Prostate gland (tissue), 2 donors: ENCODE results near the gene TSPAN3. TPM values are rescaled to one million over a fixed set of nuclear protein-coding genes. Genes with fewer than 3 reads are reported as not detected.

Source experiments
- DNase-seq: peaks from one replicate; pipeline ENCODE4 v3.0.0-alpha.2; 2019; ENCODE audit warnings: low spot score
- H3K27ac ChIP-seq, 2 donors: fragments of 200-600 bp; sonication (generic); 2 replicates each; pipeline ENCODE4 v1.5.1; 2017 to 2019
- H3K27me3 ChIP-seq: fragments of 200-600 bp; sonication (generic); replicated peaks from 2 replicates; pipeline ENCODE4 v1.5.1; 2019; ENCODE audit not compliant: insufficient read depth
- H3K36me3 ChIP-seq, 2 donors: fragments of 200-600 bp; sonication (generic); 1 replicate in 1 of 2; 2 replicates in 1 of 2; pipeline versions ENCODE4 v1.5.1 to v1.8.1; 2017 to 2019
- H3K4me1 ChIP-seq: fragments of 200-600 bp; sonication (generic); replicated peaks from 2 replicates; pipeline ENCODE4 v1.5.1; 2019
- H3K4me3 ChIP-seq, 2 donors: fragments of 200-600 bp; sonication (generic); 2 replicates each; pipeline ENCODE4 v1.5.1; 2017 to 2019
- H3K9me3 ChIP-seq: fragments of 200-600 bp; sonication (generic); 2 replicates; pipeline ENCODE4 v1.5.1; 2017
- POLR2A ChIP-seq: fragments of 450-650 bp; IDR thresholded peaks from one replicate; pipeline ENCODE4 v1.6.1; 2016; ENCODE audit warnings: antibody characterized with exemption, mild to moderate bottlenecking
- POLR2AphosphoS5 ChIP-seq: sonication (generic); formaldehyde crosslinking; IDR thresholded peaks from one replicate; pipeline ENCODE4 v1.6.1; 2017; ENCODE audit warnings: antibody characterized with exemption
- WGBS: methylation state at CpG from one replicate; pipeline ENCODE4 v1.1.5; 2018; 5-methylcytosine and 5-hydroxymethylcytosine counted together
- intact Hi-C: fragments of 100-400 bp; cut with DNase I; formaldehyde crosslinking; loops from one replicate; pipeline ENCODE4 v1.14.2; 2022
- total RNA-seq, 2 donors: library from RNA; depleted of rRNA; stranded (reverse); fragments of >200 nt; gene quantifications; one replicate each; pipeline ENCODE4 v1.1.0, GENCODE V29; 2016
- TF ChIP-seq, protein P1 (sequence below), 4 experiments: fragments of 200-600 bp in 2 of 4; fragments of 450-650 bp in 2 of 4; sonication (generic) in 2 of 4; IDR thresholded peaks; 1 replicate in 3 of 4; 2 replicates in 1 of 4; pipeline ENCODE4 v1.5.1; 2016 to 2019; ENCODE audit warnings: antibody characterized with exemption in 4 of 4, mild to moderate bottlenecking in 2 of 4, moderate library complexity in 2 of 4

TSPAN3 gene
- total RNA-seq, 2 donors from 2014 or later = 234 to 238 TPM

DNA sequence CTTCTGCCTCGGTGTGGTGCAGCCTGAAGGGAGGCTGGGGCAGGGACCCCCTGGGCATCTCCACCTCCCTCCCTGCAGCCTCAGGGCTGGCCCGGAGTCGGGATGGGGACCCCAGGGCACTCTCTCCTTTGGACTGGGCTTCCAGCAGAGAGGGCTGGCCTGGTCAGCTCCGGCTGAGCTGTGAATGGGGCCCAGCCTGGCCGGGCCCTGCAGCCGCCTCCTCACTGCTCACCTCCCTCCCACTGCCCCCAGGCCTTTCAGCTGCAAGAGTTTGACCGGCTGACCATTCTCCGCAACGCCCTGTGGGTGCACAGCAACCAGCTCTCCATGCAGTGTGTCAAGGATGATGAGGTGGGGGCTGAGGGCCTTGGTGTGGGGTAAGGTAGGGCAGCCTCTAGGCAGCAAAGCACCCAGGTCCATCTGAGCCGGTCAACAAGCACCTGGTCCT, 40.0 kb downstream of the TSPAN3 start:
- no peak for DNase-seq
- Histone ChIP-seq H3K9me3 (no peaks in the 10 kb centered on the region), H3K36me3 (no peaks in the 10 kb centered on the region), H3K4me1 (no peaks in the 10 kb centered on the region), H3K4me3 (no peak overlapping the region), H3K27ac (no peak overlapping the region), H3K27me3 (peaks cover 3% of the 10 kb centered on the region)
- 73% methylated on average over 8 of the region's 10 CpGs for WGBS
- intact Hi-C loops = no loop called here
- no peak for TF ChIP-seq POLR2A
- no peak for TF ChIP-seq POLR2AphosphoS5
- TF ChIP-seq, protein P1, sequence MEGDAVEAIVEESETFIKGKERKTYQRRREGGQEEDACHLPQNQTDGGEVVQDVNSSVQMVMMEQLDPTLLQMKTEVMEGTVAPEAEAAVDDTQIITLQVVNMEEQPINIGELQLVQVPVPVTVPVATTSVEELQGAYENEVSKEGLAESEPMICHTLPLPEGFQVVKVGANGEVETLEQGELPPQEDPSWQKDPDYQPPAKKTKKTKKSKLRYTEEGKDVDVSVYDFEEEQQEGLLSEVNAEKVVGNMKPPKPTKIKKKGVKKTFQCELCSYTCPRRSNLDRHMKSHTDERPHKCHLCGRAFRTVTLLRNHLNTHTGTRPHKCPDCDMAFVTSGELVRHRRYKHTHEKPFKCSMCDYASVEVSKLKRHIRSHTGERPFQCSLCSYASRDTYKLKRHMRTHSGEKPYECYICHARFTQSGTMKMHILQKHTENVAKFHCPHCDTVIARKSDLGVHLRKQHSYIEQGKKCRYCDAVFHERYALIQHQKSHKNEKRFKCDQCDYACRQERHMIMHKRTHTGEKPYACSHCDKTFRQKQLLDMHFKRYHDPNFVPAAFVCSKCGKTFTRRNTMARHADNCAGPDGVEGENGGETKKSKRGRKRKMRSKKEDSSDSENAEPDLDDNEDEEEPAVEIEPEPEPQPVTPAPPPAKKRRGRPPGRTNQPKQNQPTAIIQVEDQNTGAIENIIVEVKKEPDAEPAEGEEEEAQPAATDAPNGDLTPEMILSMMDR (IDR thresholded peaks at IDR 0.05) = no peak

GRCh38 chr15:77030048-77030927, 40.6 kb downstream of the TSPAN3 start:
- DNase-seq = no peak
- 70% methylated on average over 22 of the region's 22 CpGs for WGBS
- no peak for TF ChIP-seq POLR2AphosphoS5

GRCh38 chr15:77029166-77030047, 41.5 kb downstream of the TSPAN3 start:
- 83% methylated on average over 21 of the region's 21 CpGs for WGBS
- peaks cover 3% of the 10 kb centered on the region for H3K27me3 ChIP-seq
- no peaks in the 10 kb centered on the region for H3K36me3 ChIP-seq
- no peaks in the 10 kb centered on the region for H3K4me1 ChIP-seq
- TF ChIP-seq POLR2AphosphoS5 (no peak), POLR2A (no peak)
- TF ChIP-seq, protein P1 (IDR thresholded peaks at IDR 0.05) = no peak
- no peaks in the 10 kb centered on the region for H3K9me3 ChIP-seq
- intact Hi-C loops = no loop called here
- H3K27ac ChIP-seq = no peak overlapping the region
- no peak overlapping the region for H3K4me3 ChIP-seq
- no peak for DNase-seq

More at GRCh38 chr15:77030048-77030927, 40.6 kb downstream of the TSPAN3 start:
- no peaks in the 10 kb centered on the region for H3K36me3 ChIP-seq
- H3K9me3 ChIP-seq = no peaks in the 10 kb centered on the region
- no peak overlapping the region for H3K27ac ChIP-seq
- no peaks in the 10 kb centered on the region for H3K4me1 ChIP-seq
- peaks cover 3% of the 10 kb centered on the region for H3K27me3 ChIP-seq
- intact Hi-C loops = no loop called here
- no peak overlapping the region for H3K4me3 ChIP-seq

GRCh38 chr15:77028451-77029165, 42.3 kb downstream of the TSPAN3 start:
- Histone ChIP-seq H3K27ac (no peak overlapping the region), H3K36me3 (no peaks in the 10 kb centered on the region), H3K9me3 (no peaks in the 10 kb centered on the region), H3K4me1 (no peaks in the 10 kb centered on the region), H3K4me3 (no peak overlapping the region), H3K27me3 (peaks cover 3% of the 10 kb centered on the region)
- no peak for DNase-seq
- intact Hi-C loops = no loop called here
- 47% methylated on average over 22 of the region's 22 CpGs for WGBS
- TF ChIP-seq POLR2A = no peak
- TF ChIP-seq, protein P1 (IDR thresholded peaks at IDR 0.05) = no peak
- TF ChIP-seq POLR2AphosphoS5 = no peak
